ENCODE results near the gene DAP.

DNA sequence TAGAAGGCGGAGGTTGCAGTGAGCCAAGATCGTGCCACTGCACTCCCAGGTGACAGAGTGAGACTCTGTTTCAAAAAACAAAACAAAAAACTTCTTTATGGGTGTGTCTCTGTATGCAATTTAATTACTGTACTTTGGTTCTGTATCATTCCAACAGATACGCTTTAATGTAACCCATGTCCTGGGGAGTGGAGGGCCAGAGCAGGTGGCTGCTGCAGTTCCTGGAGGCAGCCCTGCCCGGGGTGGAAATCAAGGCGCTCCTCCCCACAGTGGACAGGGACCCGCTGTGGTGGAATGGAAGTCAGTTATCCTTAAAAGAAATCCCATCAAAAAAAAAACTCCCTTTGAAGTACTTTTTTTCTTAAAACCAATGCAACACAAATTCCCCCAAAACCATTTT is 1.9 kb downstream of the DAP start:
- TF ChIP-seq POLR2AphosphoS5 (IDR thresholded peaks at IDR 0.05; ENCODE audit: borderline replicate concordance, low read depth, low read length) (no peak), EZH2 (IDR thresholded peaks at IDR 0.05) (no peak)
